GM12878 (cell line): ENCODE data around the gene CA6. TPM values are rescaled to one million over a fixed set of nuclear protein-coding genes. Genes with fewer than 3 reads are reported as not detected.

Experiments
- BHLHE40 ChIP-seq, 2 experiments: fragments of 450-650 bp in 1 of 2; IDR thresholded peaks; 2 replicates each; pipeline ENCODE4 v1.6.1; 2011 to 2017; ENCODE audit warnings: low read depth in 2 of 2, borderline replicate concordance in 1 of 2, improper control_type of control experiment in 1 of 2, low read length in 1 of 2, mild to moderate bottlenecking in 1 of 2
- CBX3 ChIP-seq: fragments of 200-600 bp; sonication (generic); IDR thresholded peaks from 2 replicates; pipeline ENCODE4 v1.6.1; 2016; ENCODE audit warnings: low read depth, borderline replicate concordance
- CEBPB ChIP-seq, 2 experiments: fragments of 150-350 bp in 1 of 2; IDR thresholded peaks; 2 replicates each; pipeline ENCODE4 v1.6.1; 2012 to 2014; ENCODE audit warnings: low read depth in 2 of 2, low read length in 2 of 2, borderline replicate concordance in 1 of 2, inconsistent platforms in 1 of 2
- CHD4 ChIP-seq: fragments of 200-600 bp; sonication (generic); IDR thresholded peaks from 2 replicates; pipeline ENCODE4 v1.6.1; 2016; ENCODE audit warnings: mild to moderate bottlenecking
- NR2F1 ChIP-seq: fragments of 450-650 bp; conservative IDR thresholded peaks from 2 replicates; pipeline ENCODE4 v1.6.1; 2017; ENCODE audit warnings: mild to moderate bottlenecking
- ZNF274 ChIP-seq: IDR thresholded peaks from one replicate; pipeline ENCODE4 v1.8.0; 2011; ENCODE audit not compliant: insufficient read length, insufficient read depth
- ZSCAN29 ChIP-seq: fragments of 450-650 bp; IDR thresholded peaks from 2 replicates; pipeline ENCODE4 v1.6.1; 2017; ENCODE audit warnings: mild to moderate bottlenecking, moderate library complexity
- polyA plus RNA-seq, 11 experiments: library from polyadenylated mRNA; depleted of rRNA in 4 of 11; unstranded in 6 of 11; stranded (reverse) in 5 of 11; fragments of >200 nt; fragmentation: Nextera tagmentation in 4 of 11; fragmentation: Illumina TruSeq in 1 of 11; extraction: Ambion mirVana in 4 of 11; extraction: Trizol in 1 of 11; gene quantifications; 1 replicate in 1 of 11; 2 replicates in 10 of 11; pipeline versions ENCODE4 v1.2.1 to v1.2.3, GENCODE V29; 2011 to 2016; ENCODE audit warnings: inconsistent platforms in 2 of 11, missing spikeins in 2 of 11, low read depth in 1 of 11
- total RNA-seq, 4 experiments: library from RNA; depleted of rRNA in 3 of 4; stranded (reverse); fragments of >200 nt in 3 of 4; fragmentation: Illumina TruSeq in 1 of 4; extraction: Trizol in 1 of 4; gene quantifications; 2 replicates each; pipeline versions ENCODE4 v1.2.1 to v1.2.3, GENCODE V29; 2013 to 2021
- TF ChIP-seq, protein P1 (sequence below): fragments of 450-650 bp; IDR thresholded peaks from 2 replicates; pipeline ENCODE4 v1.6.1; 2017; ENCODE audit warnings: mild to moderate bottlenecking, moderate library complexity

The CA6 gene
- total and polyA plus RNA-seq, 10 of the 15 experiments (the other 5 are each of a cell fraction or from before 2014, with no cell fraction given) = not detected

DNA sequence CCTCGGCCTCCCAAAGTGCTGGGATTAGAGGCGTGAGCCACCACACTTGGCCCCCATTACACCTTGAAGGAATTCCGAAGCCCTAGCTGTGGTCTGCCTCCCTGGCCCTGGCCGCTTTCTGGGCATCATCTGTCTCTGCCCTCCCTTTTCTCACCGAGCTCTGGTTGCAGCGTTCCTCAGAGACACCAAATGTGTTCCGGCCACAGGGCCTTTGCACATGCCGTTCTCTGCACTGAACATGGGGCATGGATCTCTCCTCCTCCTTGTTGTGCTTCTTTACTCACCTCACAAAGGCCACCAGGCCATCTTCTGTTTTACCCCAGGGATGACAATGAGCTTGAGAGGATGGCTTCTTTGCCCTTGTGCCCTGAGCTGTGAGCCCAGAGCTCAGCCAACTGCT, 39.3 kb downstream of the CA6 start (continued):
- TF ChIP-seq, protein P1, sequence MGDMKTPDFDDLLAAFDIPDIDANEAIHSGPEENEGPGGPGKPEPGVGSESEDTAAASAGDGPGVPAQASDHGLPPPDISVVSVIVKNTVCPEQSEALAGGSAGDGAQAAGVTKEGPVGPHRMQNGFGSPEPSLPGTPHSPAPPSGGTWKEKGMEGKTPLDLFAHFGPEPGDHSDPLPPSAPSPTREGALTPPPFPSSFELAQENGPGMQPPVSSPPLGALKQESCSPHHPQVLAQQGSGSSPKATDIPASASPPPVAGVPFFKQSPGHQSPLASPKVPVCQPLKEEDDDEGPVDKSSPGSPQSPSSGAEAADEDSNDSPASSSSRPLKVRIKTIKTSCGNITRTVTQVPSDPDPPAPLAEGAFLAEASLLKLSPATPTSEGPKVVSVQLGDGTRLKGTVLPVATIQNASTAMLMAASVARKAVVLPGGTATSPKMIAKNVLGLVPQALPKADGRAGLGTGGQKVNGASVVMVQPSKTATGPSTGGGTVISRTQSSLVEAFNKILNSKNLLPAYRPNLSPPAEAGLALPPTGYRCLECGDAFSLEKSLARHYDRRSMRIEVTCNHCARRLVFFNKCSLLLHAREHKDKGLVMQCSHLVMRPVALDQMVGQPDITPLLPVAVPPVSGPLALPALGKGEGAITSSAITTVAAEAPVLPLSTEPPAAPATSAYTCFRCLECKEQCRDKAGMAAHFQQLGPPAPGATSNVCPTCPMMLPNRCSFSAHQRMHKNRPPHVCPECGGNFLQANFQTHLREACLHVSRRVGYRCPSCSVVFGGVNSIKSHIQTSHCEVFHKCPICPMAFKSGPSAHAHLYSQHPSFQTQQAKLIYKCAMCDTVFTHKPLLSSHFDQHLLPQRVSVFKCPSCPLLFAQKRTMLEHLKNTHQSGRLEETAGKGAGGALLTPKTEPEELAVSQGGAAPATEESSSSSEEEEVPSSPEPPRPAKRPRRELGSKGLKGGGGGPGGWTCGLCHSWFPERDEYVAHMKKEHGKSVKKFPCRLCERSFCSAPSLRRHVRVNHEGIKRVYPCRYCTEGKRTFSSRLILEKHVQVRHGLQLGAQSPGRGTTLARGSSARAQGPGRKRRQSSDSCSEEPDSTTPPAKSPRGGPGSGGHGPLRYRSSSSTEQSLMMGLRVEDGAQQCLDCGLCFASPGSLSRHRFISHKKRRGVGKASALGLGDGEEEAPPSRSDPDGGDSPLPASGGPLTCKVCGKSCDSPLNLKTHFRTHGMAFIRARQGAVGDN = no peak
- TF ChIP-seq ZSCAN29 (no peak), CEBPB (IDR thresholded peaks at IDR 0.05; ENCODE audit: borderline replicate concordance in 1 of 2, low read depth in 2 of 2, low read length in 2 of 2) (no peak), BHLHE40 (IDR thresholded peaks at IDR 0.05; ENCODE audit: borderline replicate concordance in 1 of 2, low read depth in 2 of 2, low read length in 1 of 2) (no peak), CHD4 (no peak), NR2F1 (no peak), ZNF274 (no peak), CBX3 (no peak)
